GM12878 (cell line): ENCODE results near the gene ZFP62. TPM values are rescaled to one million over a fixed set of nuclear protein-coding genes. Genes with fewer than 3 reads are reported as not detected.

Experiments used
- BACH1 ChIP-seq: fragments of 450-650 bp; IDR thresholded peaks from 2 replicates; pipeline ENCODE4 v1.6.1; 2017; ENCODE audit warnings: mild to moderate bottlenecking, borderline replicate concordance
- BHLHE40 ChIP-seq, 2 experiments: fragments of 450-650 bp in 1 of 2; IDR thresholded peaks; 2 replicates each; pipeline ENCODE4 v1.6.1; 2011 to 2017; ENCODE audit warnings: low read depth in 2 of 2, borderline replicate concordance in 1 of 2, improper control_type of control experiment in 1 of 2, low read length in 1 of 2, mild to moderate bottlenecking in 1 of 2
- E2F8 ChIP-seq: fragments of 450-650 bp; IDR thresholded peaks from 2 replicates; pipeline ENCODE4 v1.6.1; 2018; ENCODE audit warnings: mild to moderate bottlenecking, low read depth, moderate library complexity; ENCODE audit not compliant: partially characterized antibody
- ELK1 ChIP-seq: IDR thresholded peaks from 2 replicates; pipeline ENCODE4 v1.6.1; 2012; ENCODE audit warnings: low read depth, low read length, improper control_type of control experiment
- GATAD2B ChIP-seq: fragments of 450-650 bp; conservative IDR thresholded peaks from 2 replicates; pipeline ENCODE4 v1.6.1; 2017; ENCODE audit warnings: low read depth, mild to moderate bottlenecking, moderate library complexity
- HSF1 ChIP-seq: fragments of 150-350 bp; IDR thresholded peaks from 2 replicates; pipeline ENCODE4 v1.6.1; 2014; ENCODE audit warnings: mild to moderate bottlenecking, low read depth, low read length
- IKZF1 ChIP-seq: fragments of 450-650 bp; conservative IDR thresholded peaks from 2 replicates; pipeline ENCODE4 v1.6.1; 2017; ENCODE audit warnings: antibody characterized with exemption, mild to moderate bottlenecking
- MXI1 ChIP-seq: fragments of 150-350 bp; IDR thresholded peaks from 2 replicates; pipeline ENCODE4 v1.6.1; 2011; ENCODE audit warnings: low read depth, mild to moderate bottlenecking, inconsistent platforms, low read length, improper control_type of control experiment
- NRF1 ChIP-seq: conservative IDR thresholded peaks from 2 replicates; pipeline ENCODE4 v1.6.1; 2011; ENCODE audit warnings: mild to moderate bottlenecking, low read depth, low read length, improper control_type of control experiment
- POLR2AphosphoS2 ChIP-seq: IDR thresholded peaks from 2 replicates; pipeline ENCODE4 v1.6.1; 2011; ENCODE audit warnings: low read depth, mild to moderate bottlenecking, low read length, improper control_type of control experiment, moderate library complexity
- RB1 ChIP-seq: fragments of 450-650 bp; formaldehyde crosslinking; IDR thresholded peaks from 2 replicates; pipeline ENCODE4 v1.6.1; 2017; ENCODE audit warnings: mild to moderate bottlenecking, borderline replicate concordance
- RCOR1 ChIP-seq: conservative IDR thresholded peaks from 2 replicates; pipeline ENCODE4 v1.6.1; 2012; ENCODE audit warnings: low read depth, low read length, improper control_type of control experiment
- SMAD1 ChIP-seq: fragments of 450-650 bp; IDR thresholded peaks from 2 replicates; pipeline ENCODE4 v1.6.1; 2018; ENCODE audit warnings: mild to moderate bottlenecking, low read depth; ENCODE audit not compliant: partially characterized antibody
- ZNF207 ChIP-seq: fragments of 450-650 bp; IDR thresholded peaks from 2 replicates; pipeline ENCODE4 v1.6.1; 2014; ENCODE audit warnings: antibody characterized with exemption, mild to moderate bottlenecking, borderline replicate concordance
- ZSCAN29 ChIP-seq: fragments of 450-650 bp; IDR thresholded peaks from 2 replicates; pipeline ENCODE4 v1.6.1; 2017; ENCODE audit warnings: mild to moderate bottlenecking, moderate library complexity
- polyA plus RNA-seq, 11 experiments: library from polyadenylated mRNA; depleted of rRNA in 4 of 11; unstranded in 6 of 11; stranded (reverse) in 5 of 11; fragments of >200 nt; fragmentation: Nextera tagmentation in 4 of 11; fragmentation: Illumina TruSeq in 1 of 11; extraction: Ambion mirVana in 4 of 11; extraction: Trizol in 1 of 11; gene quantifications; 1 replicate in 1 of 11; 2 replicates in 10 of 11; pipeline versions ENCODE4 v1.2.1 to v1.2.3, GENCODE V29; 2011 to 2016; ENCODE audit warnings: inconsistent platforms in 2 of 11, missing spikeins in 2 of 11, low read depth in 1 of 11
- total RNA-seq, 4 experiments: library from RNA; depleted of rRNA in 3 of 4; stranded (reverse); fragments of >200 nt in 3 of 4; fragmentation: Illumina TruSeq in 1 of 4; extraction: Trizol in 1 of 4; gene quantifications; 2 replicates each; pipeline versions ENCODE4 v1.2.1 to v1.2.3, GENCODE V29; 2013 to 2021

ZFP62 gene
- total and polyA plus RNA-seq, 10 of the 15 experiments (the other 5 are each of a cell fraction or from before 2014, with no cell fraction given), result 9.2 to 39.7 (median 21.1) TPM

- TF ChIP-seq HSF1 (no peak), IKZF1 (peak; percentile 86), GATAD2B (peak; percentile 94), MXI1 (peak; percentile 23; the same call in 1 of the 2 replicates), SMAD1 (peak; percentile 72), ELK1 (peak; percentile 68), POLR2AphosphoS2 (0 out of 2 replicates have a peak, but pooled peaks have one; percentile 25), ZSCAN29 (peak; percentile 64; the same call in 1 of the 2 replicates), RCOR1 (peak; percentile 69; the same call in 1 of the 2 replicates), ZNF207 (peak; percentile 91), E2F8 (peak; percentile 91), RB1 (peak; percentile 97; the same call in 1 of the 2 replicates), BHLHE40 (IDR thresholded peaks at IDR 0.05; ENCODE audit: borderline replicate concordance in 1 of 2, low read depth in 2 of 2, low read length in 1 of 2) (peak in 1 of 2 experiments; percentile 73; a peak in 2 of 4 replicates), NRF1 (peak; percentile 62), BACH1 (peak; percentile 72; the same call in 1 of the 2 replicates)
These were observed 50.7 kb downstream of the ZFP62 start (continued) for GRCh38 chr5:180810210-180810958.
